Ammon's horn (tissue), 1 donor: ENCODE results near the gene MCUB.
"Not testable (repeated sequence)": the region's sequence is repeated elsewhere in the genome, so short reads cannot be mapped to it uniquely, and the experiment has no call there.

Experiments used
- DNase-seq: peaks from one replicate; pipeline ENCODE4 v3.0.0-alpha.2; 2016; ENCODE audit warnings: low spot score

Gene MCUB

GRCh38 chr4:109559983-109560686, at the start of gene MCUB:
Gene MCUB (plus strand): TSS chr4:109560246. CDS start chr4:109560338, 92 bp downstream.
- DNase-seq, result peak; percentile 77

GRCh38 chr4:109510687-109511086, 49.4 kb upstream of the MCUB start:
- no peak for DNase-seq

GRCh38 chr4:109511414-109511813, 48.6 kb upstream of the MCUB start:
- no peak for DNase-seq

- not testable (repeated sequence) for DNase-seq
These were observed 46.7 kb upstream of the MCUB start for GRCh38 chr4:109513368-109513767.

- DNase-seq, result no peak
These were observed 27.9 kb upstream of the MCUB start for GRCh38 chr4:109532182-109532581.

GRCh38 chr4:109545401-109545800, 14.6 kb upstream of the MCUB start:
- no peak for DNase-seq

GRCh38 chr4:109547394-109547793, 12.7 kb upstream of the MCUB start:
- no peak for DNase-seq

- DNase-seq, result peak; percentile 24
These were observed 11.4 kb upstream of the MCUB start for GRCh38 chr4:109548655-109549054.

- DNase-seq, result no peak
These were observed 7.8 kb upstream of the MCUB start for GRCh38 chr4:109552237-109552636.

GRCh38 chr4:109553130-109553529, 6.9 kb upstream of the MCUB start:
- no peak for DNase-seq

GRCh38 chr4:109554971-109555370, 5.1 kb upstream of the MCUB start:
- no peak for DNase-seq

- DNase-seq, result no peak
These were observed 2.6 kb upstream of the MCUB start for GRCh38 chr4:109557433-109557832.

- not testable (repeated sequence) for DNase-seq
These were observed 2.0 kb upstream of the MCUB start for GRCh38 chr4:109558095-109558494.

GRCh38 chr4:109559625-109559982, 442 bp upstream of the MCUB start:
- DNase-seq, result no peak

- peak; percentile 29 for DNase-seq
These were observed 828 bp downstream of the MCUB start for GRCh38 chr4:109560687-109561461.

GRCh38 chr4:109562457-109563239, 2.6 kb downstream of the MCUB start:
- peak; percentile 13 for DNase-seq

- no peak for DNase-seq
These were observed 11.4 kb downstream of the MCUB start for GRCh38 chr4:109571494-109571893.

- DNase-seq, result no peak
These were observed 12.1 kb downstream of the MCUB start for GRCh38 chr4:109572154-109572553.

- no peak for DNase-seq
These were observed 14.4 kb downstream of the MCUB start for GRCh38 chr4:109574443-109574850.

- no peak for DNase-seq
These were observed 15.1 kb downstream of the MCUB start for GRCh38 chr4:109574931-109575804.

- DNase-seq, result no peak
These were observed 16.4 kb downstream of the MCUB start for GRCh38 chr4:109576462-109576861.

- DNase-seq, result no peak
These were observed 18.8 kb downstream of the MCUB start for GRCh38 chr4:109578846-109579245.
